Activated T-cell treated with anti-CD3 and anti-CD28 coated beads for 4 hours (primary cell): ENCODE data around the gene MYO1A.
"Not testable (repeated sequence)": the region's sequence is repeated elsewhere in the genome, so short reads cannot be mapped to it uniquely, and the experiment has no call there.

Experiments used
- DNase-seq: peaks from one replicate; pipeline ENCODE4 v3.0.0-alpha.2; 2020

MYO1A gene

GRCh38 chr12:56991319-56992246, 58.3 kb downstream of the MYO1A start:
- no peak for DNase-seq

DNA sequence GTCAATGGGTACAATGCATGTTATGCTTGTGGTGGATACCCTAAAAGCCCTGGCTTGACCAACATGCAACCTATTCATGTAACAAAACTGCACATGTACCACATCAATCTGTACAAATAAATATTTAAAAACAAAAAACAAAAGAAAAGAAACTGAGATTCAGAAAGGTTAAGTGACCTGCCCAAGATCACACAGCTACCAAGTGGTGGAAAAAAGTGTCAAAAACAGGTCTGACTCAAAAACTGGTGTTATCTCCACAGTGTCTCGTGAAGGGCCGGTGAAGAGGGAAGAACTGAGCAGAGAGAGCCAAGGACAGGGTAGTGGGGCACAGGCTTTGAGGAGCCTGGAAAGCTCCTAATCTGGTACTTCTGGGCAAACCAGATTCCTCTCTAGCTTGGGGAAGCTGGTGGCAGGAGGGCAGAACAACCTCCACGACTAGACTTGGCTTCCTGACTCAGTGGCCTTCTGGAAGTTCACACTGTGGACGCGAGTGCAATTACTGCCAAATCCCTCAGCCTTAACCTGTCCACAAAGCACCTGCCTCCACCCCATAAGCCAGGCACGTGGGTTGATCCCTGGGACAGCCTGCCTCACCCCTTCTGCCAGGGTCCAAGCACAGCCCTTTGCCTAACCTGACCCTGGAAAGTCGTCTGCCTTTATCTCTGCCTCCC, 59.1 kb downstream of the MYO1A start:
- no peak for DNase-seq

DNA sequence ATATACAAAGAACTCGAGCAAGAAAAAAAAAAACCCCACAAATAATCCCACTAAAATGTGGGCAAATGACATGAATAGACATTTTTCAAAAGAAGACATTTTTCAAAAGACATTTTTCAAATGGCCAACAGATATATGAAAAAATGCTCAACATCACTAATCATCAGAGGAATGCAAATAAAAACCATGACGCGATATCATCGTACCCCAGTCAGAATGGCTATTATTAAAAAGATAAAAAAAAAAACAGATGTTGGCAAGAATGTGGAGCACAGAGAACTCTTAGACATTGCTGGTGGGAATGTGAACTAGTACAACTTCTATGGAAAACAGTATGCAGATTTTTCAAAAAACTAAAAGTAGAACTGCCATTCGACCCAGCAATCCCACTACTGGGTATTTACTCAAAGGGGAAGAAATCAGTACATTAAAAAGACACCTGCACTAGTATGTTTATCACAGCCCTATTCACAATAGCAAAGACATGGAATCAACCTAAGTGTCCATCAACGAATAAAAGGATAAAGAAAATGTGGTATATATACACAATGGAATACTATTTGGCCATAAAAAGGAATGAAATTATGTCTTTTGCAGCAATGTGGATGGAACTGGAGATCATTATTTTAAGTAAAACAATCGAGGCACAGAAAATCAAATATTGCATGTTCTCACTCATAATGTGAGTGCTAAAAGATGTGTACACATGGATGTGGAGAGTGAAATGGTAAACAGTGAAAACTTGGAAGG, 59.9 kb downstream of the MYO1A start:
- DNase-seq = no peak

DNA sequence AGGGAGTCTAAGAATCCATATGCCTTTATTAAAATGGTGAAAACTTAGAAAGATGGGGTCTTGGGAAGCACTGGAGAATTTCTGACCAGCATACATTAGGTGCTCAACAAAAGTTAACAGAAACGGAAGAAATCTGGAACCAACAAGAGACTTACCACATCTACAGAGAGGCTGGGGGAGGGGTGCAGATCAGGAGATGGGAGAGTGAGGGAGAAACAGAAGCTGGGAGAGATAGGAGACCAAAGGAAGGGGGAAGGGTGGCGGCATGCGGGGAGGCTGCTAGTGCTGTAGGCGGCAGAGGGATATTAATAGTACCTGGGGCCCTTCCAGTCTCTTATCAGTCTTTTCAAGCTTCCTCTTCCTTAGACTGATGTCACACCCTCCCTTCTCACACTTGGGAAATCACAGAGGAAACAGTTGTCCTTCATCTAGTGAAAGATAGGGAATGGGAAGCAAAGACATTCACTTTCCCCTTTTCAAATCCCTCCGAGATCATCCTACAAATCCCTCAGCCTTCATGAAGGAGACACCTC, 61.7 kb downstream of the MYO1A start:
- no peak for DNase-seq

GRCh38 chr12:56987551-56988053, 62.3 kb downstream of the MYO1A start:
- peak; percentile 59 for DNase-seq

DNA sequence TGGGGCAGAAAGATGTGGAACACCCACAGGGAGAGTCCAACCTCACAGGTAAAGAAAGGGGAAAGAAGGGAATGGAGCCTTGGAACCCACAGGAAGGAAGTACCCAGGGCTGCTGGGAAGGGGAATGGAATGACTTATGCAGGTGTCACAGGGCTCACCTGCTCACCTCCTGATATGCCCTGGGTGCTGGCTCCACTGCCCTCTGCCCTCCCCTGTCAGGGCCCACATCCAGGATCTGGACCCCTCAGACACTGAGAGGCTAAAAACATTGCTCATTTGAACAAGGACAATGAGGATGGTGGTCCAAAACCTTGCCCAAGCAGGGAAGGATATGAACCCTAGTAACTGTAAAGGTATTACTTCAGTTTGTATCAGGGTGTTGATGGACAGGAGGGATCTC, 62.9 kb downstream of the MYO1A start:
- no peak for DNase-seq

DNA sequence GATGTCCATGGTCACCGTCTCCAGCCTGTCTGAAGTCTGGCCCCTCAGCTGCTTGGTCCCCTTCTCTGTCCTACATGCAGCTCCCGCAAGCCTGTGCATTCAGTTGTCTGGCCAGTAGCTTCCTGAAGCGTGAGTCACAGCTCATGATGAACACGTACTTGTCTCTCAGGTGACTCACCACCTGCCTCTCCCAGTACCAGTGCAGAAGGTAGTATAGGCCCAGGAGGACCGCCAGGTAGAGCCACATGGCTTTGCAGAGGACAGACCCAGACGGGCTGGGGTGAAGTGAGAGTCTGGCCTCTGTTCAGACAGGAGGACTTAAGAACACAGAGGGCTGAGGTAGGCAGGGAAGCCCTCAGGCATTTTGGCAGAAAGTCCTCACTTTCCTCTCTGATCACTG, 64.2 kb downstream of the MYO1A start:
- not testable (repeated sequence) for DNase-seq

- DNase-seq = no peak
Measured at GRCh38 chr12:56983386-56983785, 66.5 kb downstream of the MYO1A start.

DNA sequence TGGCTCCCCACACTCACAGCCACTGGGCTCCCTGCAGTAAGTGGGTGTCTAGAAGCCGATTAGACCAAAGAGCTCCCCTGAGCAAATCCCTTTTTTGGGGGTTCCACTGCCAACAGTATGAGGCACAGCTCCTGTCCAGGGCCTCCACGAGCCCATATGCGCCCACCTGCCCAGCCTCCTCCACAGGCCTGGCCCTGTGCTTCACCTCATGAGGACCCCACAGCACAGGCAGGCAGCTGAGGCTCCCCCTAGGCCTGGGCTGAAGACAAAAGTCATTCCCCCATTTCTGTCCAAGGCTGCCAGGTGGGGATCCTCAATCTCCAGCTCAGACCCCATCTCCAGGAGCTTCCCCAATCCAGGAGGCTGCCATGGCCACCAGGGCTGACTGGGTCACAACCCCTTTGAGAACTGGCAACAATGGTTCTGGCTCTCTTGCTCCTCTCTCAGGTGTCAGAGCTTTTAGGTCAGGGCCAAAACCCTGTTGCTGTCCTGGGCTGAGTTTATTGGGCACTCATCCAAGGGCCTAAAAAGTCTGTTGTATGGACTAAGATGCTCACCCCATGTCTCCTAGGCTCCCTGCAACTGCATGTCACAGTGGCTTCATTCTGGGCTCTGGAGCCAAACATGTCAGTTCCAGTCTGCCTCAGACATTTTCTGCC, 67.2 kb downstream of the MYO1A start:
- DNase-seq = not testable (repeated sequence)

DNA sequence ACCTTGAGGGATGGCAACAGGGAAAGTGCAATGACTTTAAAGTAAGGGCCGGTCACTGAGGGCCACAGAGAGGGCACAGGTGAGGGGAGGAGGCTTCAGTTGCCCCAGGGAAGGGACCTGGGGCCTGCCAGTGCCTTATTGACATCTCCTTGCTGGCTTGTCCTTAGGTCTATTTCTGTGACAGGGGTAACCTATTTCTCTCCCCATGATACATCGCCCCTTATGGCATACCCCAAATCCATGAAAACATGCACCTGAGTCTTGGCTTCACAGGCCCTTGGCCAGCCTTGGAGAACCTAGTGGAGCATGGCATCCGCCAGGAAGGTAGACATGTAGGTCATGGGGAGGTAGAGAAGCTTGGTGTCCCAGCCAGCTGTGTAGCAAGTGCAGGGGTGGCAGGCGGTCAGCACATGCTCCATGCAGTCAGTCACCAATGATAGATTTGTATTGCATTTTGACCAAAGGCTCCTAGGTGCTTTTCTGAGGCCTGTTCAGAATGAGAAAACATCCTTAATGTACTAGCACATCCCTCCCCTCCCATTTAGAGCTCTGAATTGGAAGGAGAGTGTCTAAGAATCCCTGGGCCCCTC, 68.9 kb downstream of the MYO1A start:
- no peak for DNase-seq

GRCh38 chr12:56980268-56980667, 69.7 kb downstream of the MYO1A start:
- no peak for DNase-seq

DNA sequence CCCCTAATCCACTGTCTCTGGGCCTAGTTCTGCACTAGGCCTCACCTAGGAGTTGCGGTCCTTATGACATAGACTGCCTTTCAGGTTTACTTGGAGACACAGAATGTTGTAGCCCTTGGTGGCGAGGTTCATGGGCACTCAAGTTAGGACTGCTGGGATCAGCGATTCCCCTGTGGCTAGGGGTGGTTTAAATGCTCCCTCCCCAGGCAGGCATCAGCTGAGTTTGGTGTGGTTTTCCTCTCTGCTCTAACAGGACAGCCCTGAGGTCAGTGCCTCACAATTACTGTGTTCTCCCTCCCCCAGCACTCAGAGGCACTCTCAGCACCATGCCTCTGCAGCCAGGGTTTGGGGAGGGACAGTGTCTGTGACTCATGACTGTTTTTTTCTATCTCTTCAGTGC, 70.3 kb downstream of the MYO1A start:
- no peak for DNase-seq
